Measurements from ENCODE around the gene GH2. TPM values are rescaled to one million over a fixed set of nuclear protein-coding genes. Genes with fewer than 3 reads are reported as not detected.
A peak's percentile ranks its signal among the peaks of the same experiment; 100 is the strongest.
"Not testable (repeated sequence)": the region's sequence is repeated elsewhere in the genome, so short reads cannot be mapped to it uniquely, and the experiment has no call there.

GH2 gene
- total and polyA plus RNA-seq, 2 experiments from 2014 or later: not detected

- WGBS, 2 experiments (ENCODE audit: low coverage in 1 of 2, low lambda C conversion rate in 2 of 2, missing lambda C conversion rate in 2 of 2): 75 to 83% methylated on average over 3 of the region's 3 CpGs
- no peak for TF ChIP-seq EZH2 (IDR thresholded peaks at IDR 0.05; ENCODE audit: insufficient read depth, poor library complexity, severe bottlenecking)
- no peak for TF ChIP-seq EZH2phosphoT487 (IDR thresholded peaks at IDR 0.05; ENCODE audit: insufficient read depth, low read depth)
- Histone ChIP-seq H3K27ac (no peak overlapping the region), H3K27me3 (replicated peaks; ENCODE audit: insufficient read depth) (no peaks in the 10 kb centered on the region), H3K9me2 (ENCODE audit: insufficient read depth) (no peaks in the 10 kb centered on the region), H3K4me2 (ENCODE audit: unreplicated experiment) (no peak overlapping the region), H3K36me3 (ENCODE audit: low read depth) (no peaks in the 10 kb centered on the region), H3K9ac (no peak overlapping the region), H3K9me3 (ENCODE audit: low read depth) (no peaks in the 10 kb centered on the region), H3K4me1 (ENCODE audit: insufficient read depth) (peaks cover 11% of the 10 kb centered on the region), H3K79me2 (ENCODE audit: insufficient read depth) (no peaks in the 10 kb centered on the region), H3F3A (ENCODE audit: insufficient read depth) (peaks cover 11% of the 10 kb centered on the region; the same call in 1 of the 2 replicates), H2AFZ (no peak overlapping the region), H4K20me1 (ENCODE audit: insufficient read depth) (no peaks in the 10 kb centered on the region), H3K4me3 (no peak overlapping the region)
- in situ Hi-C loops (cut with MboI): no loop called here
- DNase-seq: no peak
These were observed 34.1 kb downstream of the GH2 start for GRCh38 chr17:63847525-63848249.

- TF ChIP-seq EZH2phosphoT487 (IDR thresholded peaks at IDR 0.05; ENCODE audit: insufficient read depth, low read depth): no peak
- no peak for TF ChIP-seq EZH2 (IDR thresholded peaks at IDR 0.05; ENCODE audit: insufficient read depth, poor library complexity, severe bottlenecking)
- peaks cover 17% of the 10 kb centered on the region for H3K79me2 ChIP-seq (ENCODE audit: insufficient read depth)
- H4K20me1 ChIP-seq (ENCODE audit: insufficient read depth): no peaks in the 10 kb centered on the region
- H2AFZ ChIP-seq: no peak overlapping the region
- no peak overlapping the region for H3K4me3 ChIP-seq
- no peaks in the 10 kb centered on the region for H3K27me3 ChIP-seq (replicated peaks; ENCODE audit: insufficient read depth)
- peaks cover 19% of the 10 kb centered on the region for H3K4me1 ChIP-seq (ENCODE audit: insufficient read depth)
- in situ Hi-C loops (cut with MboI): no loop called here
- WGBS, 2 experiments (ENCODE audit: low coverage in 1 of 2, low lambda C conversion rate in 2 of 2, missing lambda C conversion rate in 2 of 2): 55 to 59% methylated on average over 1 of the region's 1 CpG
- peaks cover 19% of the 10 kb centered on the region; the same call in 1 of the 2 replicates for H3F3A ChIP-seq (ENCODE audit: insufficient read depth)
- no peaks in the 10 kb centered on the region for H3K36me3 ChIP-seq (ENCODE audit: low read depth)
- H3K27ac ChIP-seq: no peak overlapping the region
- no peak overlapping the region for H3K4me2 ChIP-seq (ENCODE audit: unreplicated experiment)
- no peak for DNase-seq
- no peak overlapping the region for H3K9ac ChIP-seq
- H3K9me2 ChIP-seq (ENCODE audit: insufficient read depth): no peaks in the 10 kb centered on the region
- H3K9me3 ChIP-seq (ENCODE audit: low read depth): no peaks in the 10 kb centered on the region
These were observed 36.2 kb downstream of the GH2 start for GRCh38 chr17:63845509-63845908.

GRCh38 chr17:63843910-63844677, 37.6 kb downstream of the GH2 start:
- H2AFZ ChIP-seq: peak overlapping the region; percentile 86
- H3K4me1 ChIP-seq (ENCODE audit: insufficient read depth): peaks cover 32% of the 10 kb centered on the region
- H3K27ac ChIP-seq: peak overlapping the region; percentile 81
- H3K4me2 ChIP-seq (ENCODE audit: unreplicated experiment): peak overlapping the region; percentile 81
- peak overlapping the region; percentile 80 for H3K4me3 ChIP-seq
- H3K9me3 ChIP-seq (ENCODE audit: low read depth): no peaks in the 10 kb centered on the region
- TF ChIP-seq EZH2 (IDR thresholded peaks at IDR 0.05; ENCODE audit: insufficient read depth, poor library complexity, severe bottlenecking) (no peak), EZH2phosphoT487 (IDR thresholded peaks at IDR 0.05; ENCODE audit: insufficient read depth, low read depth) (no peak)
- no peaks in the 10 kb centered on the region for H4K20me1 ChIP-seq (ENCODE audit: insufficient read depth)
- 42 to 46% methylated on average over 9 of the region's 9 CpGs for WGBS, 2 experiments (ENCODE audit: low coverage in 1 of 2, low lambda C conversion rate in 2 of 2, missing lambda C conversion rate in 2 of 2)
- no peaks in the 10 kb centered on the region for H3K9me2 ChIP-seq (ENCODE audit: insufficient read depth)
- H3F3A ChIP-seq (ENCODE audit: insufficient read depth): peaks cover 25% of the 10 kb centered on the region
- peaks cover 31% of the 10 kb centered on the region for H3K79me2 ChIP-seq (ENCODE audit: insufficient read depth)
- no peaks in the 10 kb centered on the region for H3K36me3 ChIP-seq (ENCODE audit: low read depth)
- peak overlapping the region; percentile 77 for H3K9ac ChIP-seq
- no peak for DNase-seq
- in situ Hi-C loops (cut with MboI): no loop called here
- no peaks in the 10 kb centered on the region for H3K27me3 ChIP-seq (replicated peaks; ENCODE audit: insufficient read depth)

- H3K27me3 ChIP-seq (replicated peaks; ENCODE audit: insufficient read depth); in situ Hi-C loops (cut with MboI); H3K36me3 ChIP-seq (ENCODE audit: low read depth); H4K20me1 ChIP-seq (ENCODE audit: insufficient read depth); H3K9me3 ChIP-seq (ENCODE audit: low read depth); H3K9me2 ChIP-seq (ENCODE audit: insufficient read depth): not testable (repeated sequence)
- peak overlapping the region; percentile 81 for H3K27ac ChIP-seq
- 1 to 2% methylated on average over 19 of the region's 19 CpGs for WGBS, 2 experiments (ENCODE audit: low coverage in 1 of 2, low lambda C conversion rate in 2 of 2, missing lambda C conversion rate in 2 of 2)
- peak overlapping the region; percentile 77 for H3K9ac ChIP-seq
- peaks cover 36% of the 10 kb centered on the region for H3K4me1 ChIP-seq (ENCODE audit: insufficient read depth)
- H2AFZ ChIP-seq: peak overlapping the region; percentile 86
- peaks cover 38% of the 10 kb centered on the region for H3K79me2 ChIP-seq (ENCODE audit: insufficient read depth)
- peak; percentile 85 for DNase-seq
- peaks cover 30% of the 10 kb centered on the region for H3F3A ChIP-seq (ENCODE audit: insufficient read depth)
- peak overlapping the region; percentile 80 for H3K4me3 ChIP-seq
- H3K4me2 ChIP-seq (ENCODE audit: unreplicated experiment): peak overlapping the region; percentile 81
These were observed 38.3 kb downstream of the GH2 start for GRCh38 chr17:63843387-63843888.
